Posterior vena cava (tissue), 2 donors: Measurements from ENCODE around the gene DLG2. TPM values are rescaled to one million over a fixed set of nuclear protein-coding genes. Genes with fewer than 3 reads are reported as not detected.

Source experiments
- DNase-seq: peaks from one replicate; pipeline ENCODE4 v3.0.0-alpha.2; 2020; ENCODE audit warnings: low spot score
- intact Hi-C, 2 donors: fragments of 100-400 bp; cut with DNase I; formaldehyde crosslinking; loops; one replicate each; pipeline versions ENCODE4 v1.14.1 to v1.14.2; 2022 to 2023
- total RNA-seq, 2 donors: library from RNA; stranded (reverse); fragmentation: NEBNext Ultra II Directional; extraction: Animal tissue kit (Norgen Biotek cat#: 25700); gene quantifications; one replicate each; pipeline ENCODE4 v1.2.1, GENCODE V29; 2021
- donor health status: DM: yes; HTN: yes; CAD: no.
- donor health status: DM: yes; HTN: yes; CAD: no.

The DLG2 gene
- total RNA-seq, 2 donors from 2014 or later = 17.2 to 20.5 TPM

GRCh38 chr11:84129961-84130576 is 1497.1 kb downstream of the DLG2 start:
- intact Hi-C loops = no loop called here

DNA sequence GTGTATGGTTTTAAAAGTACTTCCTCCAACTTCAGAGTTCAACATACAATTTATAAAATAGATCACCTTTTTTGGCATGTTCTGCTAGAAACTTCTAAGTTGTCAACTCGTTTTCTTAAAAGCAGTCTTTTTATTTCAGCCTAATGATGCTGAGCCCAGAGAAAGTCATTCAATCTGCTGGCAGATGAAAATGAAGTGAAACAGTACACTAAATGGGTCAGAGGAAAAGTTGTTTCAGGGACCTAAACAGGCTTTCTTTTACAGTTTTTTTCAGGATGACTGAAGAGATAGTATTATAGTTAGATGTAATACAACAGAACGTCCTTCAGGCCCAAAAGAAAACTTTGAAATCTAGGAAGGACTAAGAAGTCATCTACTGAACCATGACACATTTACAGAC is 1498.3 kb downstream of the DLG2 start:
- intact Hi-C loops = no loop called here
- DNase-seq = no peak

More at GRCh38 chr11:84129961-84130576, 1497.1 kb downstream of the DLG2 start:
- no peak for DNase-seq

DNA sequence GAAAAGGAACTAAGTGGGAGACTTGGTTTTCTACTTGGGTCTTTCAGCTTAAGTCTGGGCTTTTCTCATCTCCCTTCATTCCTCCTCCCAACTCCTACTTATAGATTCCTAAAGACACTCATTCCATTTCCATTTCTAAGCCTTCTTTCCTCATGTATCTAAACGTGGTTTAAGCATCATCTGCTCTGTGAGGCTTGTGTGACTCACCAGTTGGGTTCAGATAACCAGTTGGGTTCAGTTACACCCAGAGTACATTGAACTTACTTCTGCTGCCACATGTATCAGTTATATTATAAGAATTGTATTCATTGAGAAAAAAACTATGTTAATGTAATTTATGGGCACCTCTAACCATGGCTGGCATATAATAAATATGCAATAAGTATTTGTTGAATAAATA is 1509.8 kb downstream of the DLG2 start:
- DNase-seq = no peak
- intact Hi-C loops = no loop called here

DNA sequence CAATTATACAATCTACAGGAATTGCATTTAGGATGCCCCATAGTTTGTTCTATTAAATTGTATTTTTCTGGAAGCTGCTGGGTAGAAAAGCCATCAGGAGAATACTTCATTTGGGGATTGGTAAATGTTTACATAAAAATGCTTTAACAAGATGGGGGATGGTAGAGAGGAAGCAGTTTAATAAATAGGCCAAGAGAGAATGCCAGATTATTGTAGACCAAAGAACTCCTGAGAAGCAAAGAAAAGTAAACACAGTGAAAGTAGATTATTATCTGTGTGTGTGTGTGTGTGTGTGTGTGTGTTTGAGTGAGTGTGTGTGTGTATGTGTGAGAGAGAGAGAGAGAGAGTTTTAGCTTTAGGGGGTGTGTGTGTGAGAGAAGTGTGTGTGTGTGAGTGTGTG is 1520.6 kb downstream of the DLG2 start:
- intact Hi-C loops = no loop called here
- DNase-seq = no peak

GRCh38 chr11:84105148-84105547 is 1522.0 kb downstream of the DLG2 start:
- intact Hi-C loops = no loop called here
- DNase-seq = no peak

GRCh38 chr11:84103096-84103495 is 1524.0 kb downstream of the DLG2 start:
- intact Hi-C loops = no loop called here
- DNase-seq = no peak

DNA sequence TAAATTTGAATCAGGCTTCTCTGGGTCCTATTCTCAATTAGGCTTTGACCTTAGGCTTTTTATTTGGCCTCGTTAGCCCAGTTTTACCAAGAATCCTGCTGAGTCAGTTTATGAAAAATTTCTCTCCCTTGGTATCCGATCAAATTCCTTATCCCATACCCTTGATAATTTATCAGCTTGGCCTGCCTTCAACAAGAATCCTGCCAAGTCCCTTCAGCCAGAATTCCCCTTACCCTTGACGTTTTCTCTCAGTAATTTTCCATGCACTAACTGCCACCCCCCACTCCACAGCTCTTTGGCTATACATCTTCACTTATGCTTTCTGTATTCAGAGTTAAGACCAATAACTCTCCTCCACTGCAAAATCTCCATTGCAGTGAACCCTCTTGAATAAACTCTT is 1530.0 kb downstream of the DLG2 start:
- intact Hi-C loops = no loop called here
- DNase-seq = no peak

DNA sequence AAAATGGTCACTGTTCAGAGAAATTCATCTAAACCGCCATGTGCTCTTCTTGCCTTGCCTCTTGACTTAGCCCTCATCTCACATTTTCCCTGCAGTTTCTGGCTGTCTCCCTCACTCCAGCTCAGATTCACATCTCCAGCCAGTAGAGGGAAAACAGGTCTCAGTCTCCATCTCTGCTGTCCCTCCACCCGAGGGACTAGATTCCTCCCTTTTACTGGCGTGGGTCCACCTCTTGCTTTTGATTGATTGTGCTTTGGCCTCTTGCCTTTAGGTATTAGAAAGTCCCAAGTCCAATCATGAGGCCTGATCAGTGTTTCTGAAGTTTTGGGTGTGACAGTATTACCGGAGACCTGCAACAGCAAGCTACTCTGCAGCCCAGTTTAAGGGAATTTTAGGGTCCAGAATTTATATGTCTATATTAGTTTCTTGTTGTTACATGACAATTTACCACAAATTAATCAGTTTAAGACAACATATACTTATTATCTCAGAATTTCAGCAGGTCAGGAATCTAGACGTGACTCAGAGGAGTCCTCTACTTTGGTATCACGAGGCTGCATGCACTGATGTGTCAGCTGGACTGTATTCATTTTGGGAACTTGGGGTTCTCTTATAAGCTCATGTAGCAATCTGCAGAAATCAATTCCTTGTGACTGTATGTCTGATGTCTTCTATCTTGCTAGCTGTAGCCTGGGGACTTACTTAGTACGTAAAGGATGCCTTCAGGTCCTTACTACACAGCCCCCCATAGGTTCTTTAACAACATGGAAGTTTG is 1535.7 kb downstream of the DLG2 start:
- intact Hi-C loops = no loop called here
- DNase-seq = no peak

DNA sequence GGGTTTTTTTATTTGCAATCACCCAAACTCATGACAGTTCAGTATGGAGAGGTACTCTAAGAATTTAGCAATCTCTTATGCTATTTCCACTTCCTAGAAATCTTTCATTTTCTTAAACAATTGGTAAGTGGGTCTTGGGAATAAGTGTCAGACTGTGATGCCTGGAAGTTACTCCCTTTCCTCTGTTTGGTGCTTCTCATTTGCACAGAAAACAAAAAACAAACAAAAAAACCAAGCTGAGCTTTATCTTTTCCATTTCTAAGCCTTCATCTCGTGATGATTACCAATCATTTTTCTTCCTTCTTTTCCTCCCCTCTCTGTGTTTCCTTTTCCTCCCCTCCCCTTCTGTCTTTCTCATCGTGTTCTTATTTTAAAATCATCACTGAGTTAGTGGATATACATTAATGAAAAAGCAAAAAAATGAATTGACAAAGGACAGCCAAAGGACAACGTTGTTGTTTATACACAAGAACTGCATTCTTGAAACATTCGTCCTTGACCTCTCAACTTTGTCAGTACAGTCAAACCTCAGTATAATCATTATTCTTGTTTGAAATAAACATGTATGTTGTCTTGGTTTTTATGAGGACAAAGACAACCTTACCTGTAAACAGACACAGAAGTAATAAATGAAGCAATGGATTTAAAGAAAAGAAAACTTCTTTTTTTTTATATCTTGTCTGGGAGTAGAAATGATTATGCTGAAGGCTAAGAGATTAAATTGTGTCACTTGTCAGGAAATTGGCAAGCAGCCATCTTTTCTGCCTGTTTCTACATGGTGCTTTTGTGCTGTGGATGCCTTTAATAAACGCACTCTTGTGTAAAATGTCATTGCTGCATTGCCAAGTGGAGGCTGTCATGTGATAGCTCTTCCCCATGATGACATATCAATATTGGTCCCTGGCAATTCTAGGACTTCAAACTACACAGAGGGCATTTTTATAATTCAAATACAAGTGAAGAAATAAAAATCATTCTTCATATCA is 1537.8 kb downstream of the DLG2 start:
- DNase-seq = no peak
- intact Hi-C loops = no loop called here

- intact Hi-C loops = loop anchor here in 1 of 2 donors (5.0 kb wide), 1 partner anchor 235 kb away; no protein-coding TSS in a partner anchor
- DNase-seq = no peak
Observed at GRCh38 chr11:84071851-84072250, 1555.3 kb downstream of the DLG2 start.

DNA sequence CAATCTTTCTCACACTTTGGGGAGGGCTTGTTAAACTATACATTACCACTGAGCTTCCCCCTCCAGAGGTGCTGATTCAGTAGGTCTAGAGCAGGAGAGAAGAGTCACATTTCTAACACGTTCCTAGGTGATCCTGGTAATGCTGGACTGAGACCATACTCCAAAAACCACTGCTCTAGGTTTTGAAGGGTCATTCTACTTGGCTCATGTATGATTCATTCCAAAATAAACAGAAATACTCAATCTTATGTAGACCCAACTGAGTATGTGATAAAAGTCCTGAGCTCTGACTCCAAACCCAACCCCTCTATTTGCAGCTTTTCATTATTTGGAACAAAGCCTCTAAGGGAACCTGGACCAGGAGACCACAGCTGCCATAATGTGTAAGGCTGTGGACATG is 1558.1 kb downstream of the DLG2 start:
- intact Hi-C loops = no loop called here
- DNase-seq = no peak

- no peak for DNase-seq
- intact Hi-C loops = no loop called here
Observed at GRCh38 chr11:84061726-84062125, 1565.4 kb downstream of the DLG2 start.

DNA sequence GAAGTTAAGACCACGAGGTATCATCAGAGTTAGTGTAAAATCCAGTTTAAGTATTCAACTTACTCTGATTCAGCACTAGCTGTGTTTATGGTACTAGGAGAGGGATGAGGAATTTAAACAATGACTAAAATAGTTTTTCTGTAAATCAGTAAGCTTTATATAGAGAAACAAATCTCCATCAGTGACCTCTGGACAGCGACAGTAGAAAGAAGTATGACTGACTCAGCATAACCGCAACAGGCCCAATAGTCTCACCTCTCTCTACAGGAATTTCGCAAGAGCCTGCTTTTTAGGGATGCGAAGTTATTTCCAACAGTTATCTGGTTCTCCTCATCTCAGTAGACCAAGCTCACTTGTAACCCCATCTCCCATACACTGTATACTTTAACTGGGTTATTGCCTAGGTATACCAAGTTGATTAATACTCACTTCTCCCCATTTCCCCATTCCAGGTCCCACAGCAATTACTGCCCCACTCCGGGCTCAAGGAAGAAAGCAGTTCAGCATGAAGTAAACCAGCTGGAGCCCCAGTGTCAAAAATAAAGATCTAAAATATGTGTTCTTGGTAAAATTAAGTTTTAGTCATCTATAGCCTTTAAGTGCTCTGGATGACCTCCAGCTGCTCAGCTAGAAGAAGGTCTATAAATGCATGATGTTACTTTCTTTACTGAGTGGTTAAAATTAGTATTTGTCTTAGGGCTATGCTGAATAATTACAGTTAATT is 1570.3 kb downstream of the DLG2 start:
- intact Hi-C loops = no loop called here

GRCh38 chr11:84045146-84045545 is 1582.0 kb downstream of the DLG2 start:
- intact Hi-C loops = no loop called here

More for the DNA sequence above, 1570.3 kb downstream of the DLG2 start:
- DNase-seq = no peak

DNA sequence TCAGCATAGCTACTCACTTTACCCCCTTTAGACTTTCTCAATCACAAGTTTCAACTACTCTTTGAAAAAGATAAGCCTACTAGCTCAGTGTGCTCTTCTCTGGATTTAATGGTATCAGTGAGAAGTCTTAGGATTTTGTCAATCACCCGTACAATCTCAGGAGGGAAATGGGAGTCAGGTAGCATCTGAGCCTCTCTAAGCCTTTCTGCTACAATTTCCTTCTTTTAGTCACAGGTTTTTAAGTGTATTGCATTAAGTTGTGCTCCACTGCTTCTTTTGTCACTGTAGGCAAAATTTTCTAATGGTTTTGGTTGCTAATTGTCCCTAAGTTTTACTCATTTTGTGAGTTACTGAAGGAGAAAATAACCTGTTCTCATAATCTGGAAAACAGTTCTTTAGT is 1582.4 kb downstream of the DLG2 start:
- intact Hi-C loops = no loop called here
- no peak for DNase-seq

More at GRCh38 chr11:84045146-84045545, 1582.0 kb downstream of the DLG2 start:
- DNase-seq = no peak

GRCh38 chr11:84036664-84037194 is 1590.4 kb downstream of the DLG2 start:
- intact Hi-C loops = no loop called here
- no peak for DNase-seq

DNA sequence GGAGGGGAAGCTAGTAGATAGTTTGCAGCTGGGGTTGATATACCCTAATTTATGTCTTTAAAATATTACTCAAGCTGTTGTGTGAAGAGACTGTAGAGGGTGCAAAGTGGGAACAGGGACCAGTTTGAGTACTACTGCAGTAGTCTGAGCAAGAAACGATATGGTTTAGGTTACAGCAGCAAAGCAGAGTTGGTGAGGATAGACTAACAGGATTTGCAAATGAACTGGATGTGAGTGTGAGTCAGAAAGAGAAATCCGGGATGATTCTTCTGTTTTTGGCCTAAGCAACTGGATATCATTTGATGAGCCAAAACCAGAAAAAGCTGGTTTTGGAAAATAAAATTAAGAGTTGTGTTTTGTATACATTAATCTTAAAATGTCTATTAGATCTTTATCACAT is 1591.5 kb downstream of the DLG2 start:
- no peak for DNase-seq
- intact Hi-C loops = no loop called here

DNA sequence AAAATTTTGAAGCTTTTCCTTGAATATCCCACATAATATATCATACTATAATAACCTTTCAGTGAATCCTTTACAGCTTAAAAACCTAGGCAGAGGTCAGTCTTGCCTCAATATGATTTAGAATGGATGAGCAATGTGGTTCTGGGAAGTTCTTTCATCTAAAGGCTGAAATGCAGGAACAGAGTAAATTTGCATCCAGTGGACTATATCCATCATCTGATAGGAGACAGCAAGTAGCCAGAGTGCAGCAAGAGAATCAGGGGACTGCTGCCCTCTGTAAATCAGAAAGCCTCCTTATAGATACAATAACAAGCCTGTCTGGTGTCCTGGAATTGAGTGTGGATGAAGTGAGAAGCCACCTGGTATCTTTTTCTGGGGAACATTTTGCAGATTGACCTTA is 1592.7 kb downstream of the DLG2 start:
- intact Hi-C loops = no loop called here
- DNase-seq = no peak

DNA sequence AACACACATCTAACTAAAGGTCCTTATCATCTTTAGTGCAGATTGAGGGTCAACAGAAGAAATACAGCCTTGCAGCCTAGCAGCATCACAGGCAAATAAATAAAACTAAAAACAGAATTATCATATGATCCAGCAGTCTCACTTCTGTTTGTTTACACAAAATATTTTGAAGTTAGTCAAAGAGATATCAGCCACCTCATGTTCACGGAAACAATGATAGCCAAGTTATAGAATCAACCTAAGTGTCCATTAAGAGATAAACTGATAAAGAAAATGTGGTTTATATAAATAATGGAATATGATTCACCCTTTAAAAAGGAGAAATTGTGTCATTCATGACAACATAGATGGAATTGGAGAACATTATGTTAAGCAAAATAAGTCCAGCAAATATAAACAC is 1602.9 kb downstream of the DLG2 start:
- no peak for DNase-seq
- intact Hi-C loops = no loop called here
